GM21825 (cell line): ENCODE measurements around the gene KIF21A.

Source experiments
- ATAC-seq: cut with Tn5 transposase; IDR thresholded peaks from one replicate; pipeline ENCODE4 v1.9.1; 2021; ENCODE audit warnings: mild to moderate bottlenecking, moderate library complexity; ENCODE audit not compliant: unreplicated experiment

The KIF21A gene

GRCh38 chr12:39294715-39295114 lies 148.2 kb downstream of the KIF21A start:
- ATAC-seq = no peak

- no peak for ATAC-seq
Measured at GRCh38 chr12:39292125-39292630, 150.7 kb downstream of the KIF21A start.

DNA sequence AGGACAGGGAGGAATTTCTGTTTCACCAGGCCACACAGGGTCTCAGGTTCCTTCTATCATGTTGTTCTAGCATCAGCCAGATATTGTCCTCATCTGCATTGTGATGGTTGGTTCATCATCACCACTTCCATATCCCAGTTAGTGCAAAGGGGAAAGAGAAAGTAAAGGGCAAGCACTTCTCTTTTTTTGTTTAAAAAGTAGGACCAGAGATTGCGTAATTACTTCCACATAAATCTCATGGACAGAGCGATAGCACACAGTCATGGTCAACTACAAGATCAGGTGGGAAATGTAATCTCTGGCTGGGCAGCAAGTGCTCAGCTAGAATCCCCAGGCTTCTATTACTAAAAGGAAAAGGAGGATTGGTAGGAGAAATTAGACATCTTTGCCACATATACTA lies 155.1 kb downstream of the KIF21A start:
- ATAC-seq = no peak

GRCh38 chr12:39287409-39287808 lies 155.5 kb downstream of the KIF21A start:
- ATAC-seq = no peak

GRCh38 chr12:39278426-39278825 lies 164.5 kb downstream of the KIF21A start:
- no peak for ATAC-seq

GRCh38 chr12:39277416-39277815 lies 165.5 kb downstream of the KIF21A start:
- ATAC-seq = no peak

DNA sequence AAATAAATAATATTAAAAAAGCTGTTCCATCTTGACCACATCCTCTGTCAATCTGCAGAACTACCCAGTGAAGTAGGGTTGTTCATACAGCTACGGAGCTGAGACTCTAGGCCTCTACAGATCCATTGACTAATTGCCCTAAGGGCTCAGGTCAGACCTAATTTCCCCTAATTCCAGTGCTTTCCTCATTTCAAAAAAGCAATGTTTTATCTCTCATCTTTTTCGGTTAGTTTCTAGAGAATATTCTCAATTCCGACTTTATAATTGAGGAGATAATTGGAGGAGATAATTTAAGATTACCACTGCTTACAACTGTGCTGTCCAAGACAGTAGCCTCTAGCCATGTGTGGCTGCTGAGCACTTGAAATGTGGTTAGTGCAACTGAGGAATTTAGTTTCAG lies 167.1 kb downstream of the KIF21A start:
- no peak for ATAC-seq

GRCh38 chr12:39272871-39273655 lies 169.9 kb downstream of the KIF21A start:
- ATAC-seq = no peak

DNA sequence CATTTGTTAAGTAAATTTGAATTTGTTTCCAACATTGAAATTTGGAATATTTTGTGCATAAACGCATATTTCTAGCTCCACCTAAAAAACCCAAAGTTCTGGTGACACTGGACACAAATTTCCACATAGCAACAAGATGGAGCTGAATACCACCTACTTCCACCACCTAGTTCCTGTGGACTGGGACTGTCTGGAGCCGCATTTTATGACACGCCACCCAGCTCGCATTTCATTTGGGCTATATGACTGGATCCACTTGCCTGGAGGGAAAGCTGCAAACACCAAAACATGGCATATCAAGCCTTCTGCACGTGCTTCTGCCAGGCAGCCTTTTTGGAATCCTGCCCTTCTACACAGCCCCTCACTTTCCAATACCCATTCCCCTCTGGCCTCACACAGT lies 173.4 kb downstream of the KIF21A start:
- no peak for ATAC-seq

DNA sequence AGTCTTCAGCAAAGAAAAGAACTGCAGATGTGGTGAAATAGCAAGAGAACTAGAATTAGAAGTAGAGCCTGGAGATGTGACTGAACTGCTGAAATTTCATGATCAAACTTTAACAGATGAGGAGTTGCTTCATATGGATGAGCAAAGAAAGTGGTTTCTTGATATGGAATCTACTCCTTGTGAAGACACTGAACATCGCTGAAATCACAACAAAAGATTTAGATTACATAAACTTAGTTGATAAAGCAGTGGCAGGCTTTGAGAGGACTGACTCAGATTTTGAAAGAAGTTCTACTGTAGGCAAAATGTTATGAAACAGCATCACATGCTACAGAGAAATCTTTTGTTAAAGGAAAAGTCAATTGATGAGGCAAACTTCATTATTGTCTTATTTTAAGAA lies 175.0 kb downstream of the KIF21A start:
- no peak for ATAC-seq

DNA sequence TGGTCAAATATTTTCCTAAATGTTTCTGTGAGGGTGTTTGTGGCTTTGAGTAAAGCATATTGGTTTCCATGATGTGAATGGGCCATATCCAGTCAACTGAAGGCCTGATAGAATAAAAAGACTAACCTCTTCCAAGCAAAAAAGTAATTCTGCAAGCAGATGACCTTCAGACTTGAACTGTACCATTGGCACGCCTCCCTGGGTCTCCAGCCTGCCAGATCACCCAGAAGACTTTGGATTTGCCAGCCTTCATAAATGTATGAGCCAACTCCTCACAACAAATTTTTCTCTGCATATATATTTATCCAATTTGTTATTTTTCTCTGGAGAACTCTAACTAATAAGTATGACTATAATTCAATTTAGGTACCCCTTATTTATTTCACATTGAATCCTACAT lies 190.3 kb downstream of the KIF21A start:
- no peak for ATAC-seq
